ENCODE measurements around the gene MCM5.

DNA sequence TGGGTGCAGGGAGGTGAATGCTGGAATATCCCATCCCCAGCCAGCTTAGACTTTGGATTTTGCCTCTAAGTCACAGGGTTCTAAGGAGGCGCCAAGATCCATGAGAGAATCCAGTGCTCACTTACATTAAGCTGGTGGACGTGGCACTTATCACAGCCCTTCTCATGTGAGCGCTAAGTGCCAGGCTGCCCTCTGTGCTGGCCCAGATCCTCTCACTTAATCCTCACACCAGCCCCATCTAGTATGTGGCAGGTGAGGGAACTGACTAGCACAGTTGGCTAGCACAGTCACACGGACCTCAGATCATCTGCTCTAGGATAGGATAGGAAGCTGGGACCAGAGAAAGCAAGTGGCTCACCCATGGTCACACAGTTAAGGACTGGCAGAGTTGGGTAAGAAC lies 15.4 kb upstream of the MCM5 start:
- no peak for TF ChIP-seq EZH2phosphoT487 (IDR thresholded peaks at IDR 0.05; ENCODE audit: insufficient read depth, low read depth)
- TF ChIP-seq EZH2 (IDR thresholded peaks at IDR 0.05; ENCODE audit: insufficient read depth, poor library complexity, severe bottlenecking), result no peak
